Activated CD4-positive, alpha-beta T cell treated with anti-CD3 and anti-CD28 coated beads, Interleukin-2, amount 10 ng/mL, durations not matched to agents 24 days and 14 days (primary cell): ENCODE measurements around the gene SNAP47. TPM values are rescaled to one million over a fixed set of nuclear protein-coding genes. Genes with fewer than 3 reads are reported as not detected.

Experiments
- DNase-seq: peaks from one replicate; pipeline ENCODE4 v3.0.0; 2022
- H3K27ac Mint-ChIP-seq: one replicate; pipeline ENCODE4 v1.8.0; 2022; ENCODE audit warnings: mild to moderate bottlenecking, mixed read lengths
- H3K27me3 Mint-ChIP-seq: one replicate; pipeline ENCODE4 v1.8.0; 2022; ENCODE audit warnings: mixed read lengths
- H3K36me3 Mint-ChIP-seq: one replicate; pipeline ENCODE4 v1.8.0; 2022; ENCODE audit warnings: low read depth, mild to moderate bottlenecking, mixed read lengths
- H3K4me1 Mint-ChIP-seq: one replicate; pipeline ENCODE4 v1.8.0; 2021; ENCODE audit warnings: mixed read lengths
- H3K4me3 Mint-ChIP-seq: one replicate; pipeline ENCODE4 v1.8.0; 2022; ENCODE audit warnings: mild to moderate bottlenecking, moderate library complexity, mixed read lengths
- H3K9me3 Mint-ChIP-seq: one replicate; pipeline ENCODE4 v1.8.0; 2021; ENCODE audit warnings: mixed read lengths
- intact Hi-C: fragments of 100-400 bp; cut with micrococcal nuclease; formaldehyde crosslinking; loops from one replicate; pipeline ENCODE4 v1.15.1; 2023
- total RNA-seq: library from RNA; stranded (reverse); gene quantifications from 2 replicates; pipeline ENCODE4 v1.2.3, GENCODE V29; 2022

The SNAP47 gene
- total RNA-seq, 1 donor from 2014 or later: 30.9 TPM

DNA sequence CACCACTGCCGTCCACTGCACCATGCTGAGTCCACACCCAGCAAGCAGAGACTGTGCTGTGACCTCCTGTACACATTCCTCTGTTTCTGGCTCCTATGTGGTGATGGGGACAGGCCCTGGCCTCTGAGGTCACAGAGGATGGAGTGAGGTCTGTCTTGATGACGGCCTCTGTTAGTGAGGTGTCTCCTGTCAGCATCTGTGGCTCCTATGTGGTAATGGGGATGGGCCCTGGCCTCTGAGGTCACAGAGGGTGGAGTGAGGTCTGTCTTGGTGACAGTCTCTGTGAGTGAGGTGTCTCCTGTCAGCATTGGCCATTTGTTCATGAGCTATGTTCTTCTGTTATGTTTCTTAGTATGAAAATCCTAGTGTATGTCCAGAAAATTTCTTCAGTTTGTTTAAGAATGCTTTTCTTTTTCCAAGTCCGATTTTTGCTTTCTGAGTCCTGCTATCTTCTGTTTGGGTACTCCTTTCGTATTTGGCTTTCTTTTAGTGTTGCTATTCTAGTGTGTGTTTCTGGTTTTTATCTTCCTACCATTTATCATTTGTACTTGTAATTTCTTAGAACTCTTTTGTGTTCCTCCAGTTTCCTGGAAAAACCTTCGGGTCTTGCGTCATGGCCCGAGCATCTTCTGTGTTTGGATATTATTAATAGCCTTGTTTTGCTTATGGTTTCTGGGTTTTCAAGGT lies 13.4 kb downstream of the SNAP47 start:
- Mint-ChIP-seq H3K27ac (peak overlapping the region; percentile 78), H3K36me3 (peaks cover 14% of the 10 kb centered on the region), H3K27me3 (no peaks in the 10 kb centered on the region), H3K9me3 (no peaks in the 10 kb centered on the region), H3K4me1 (peaks cover 24% of the 10 kb centered on the region), H3K4me3 (peak overlapping the region; percentile 42)
- peak; percentile 75 for DNase-seq
- intact Hi-C loops: no loop called here

DNA sequence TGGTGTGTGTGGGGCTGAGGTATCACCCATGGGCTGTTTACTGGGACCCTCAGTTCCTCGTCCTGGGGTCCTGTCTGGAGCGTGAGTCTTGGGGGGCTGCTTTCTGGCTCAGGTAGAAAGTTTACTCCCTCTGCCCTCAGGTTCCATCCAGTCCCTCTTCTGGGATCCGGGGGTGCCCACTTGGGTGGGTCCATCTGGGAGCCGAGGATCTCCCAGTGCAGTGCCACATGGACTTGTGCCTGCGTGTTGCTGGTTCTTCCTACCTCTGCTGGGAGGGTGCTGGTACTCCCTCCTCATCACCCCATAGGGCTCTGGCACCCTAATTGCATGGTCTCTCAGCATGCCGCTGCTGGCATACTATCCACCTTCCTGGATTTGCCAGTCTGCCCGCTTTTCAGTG lies 14.0 kb downstream of the SNAP47 start:
- Mint-ChIP-seq H3K27me3 (no peaks in the 10 kb centered on the region), H3K9me3 (no peaks in the 10 kb centered on the region), H3K36me3 (peaks cover 14% of the 10 kb centered on the region), H3K4me3 (no peak overlapping the region), H3K27ac (peak overlapping the region; percentile 78), H3K4me1 (peaks cover 23% of the 10 kb centered on the region)
- DNase-seq: no peak
- intact Hi-C loops: no loop called here

- no peaks in the 10 kb centered on the region for H3K27me3 Mint-ChIP-seq
- H3K36me3 Mint-ChIP-seq: peaks cover 19% of the 10 kb centered on the region
- DNase-seq: no peak
- intact Hi-C loops: no loop called here
- H3K4me1 Mint-ChIP-seq: peaks cover 18% of the 10 kb centered on the region
- H3K9me3 Mint-ChIP-seq: no peaks in the 10 kb centered on the region
- no peak overlapping the region for H3K27ac Mint-ChIP-seq
- no peak overlapping the region for H3K4me3 Mint-ChIP-seq
Observed at GRCh38 chr1:227749916-227750710, 14.9 kb downstream of the SNAP47 start.

DNA sequence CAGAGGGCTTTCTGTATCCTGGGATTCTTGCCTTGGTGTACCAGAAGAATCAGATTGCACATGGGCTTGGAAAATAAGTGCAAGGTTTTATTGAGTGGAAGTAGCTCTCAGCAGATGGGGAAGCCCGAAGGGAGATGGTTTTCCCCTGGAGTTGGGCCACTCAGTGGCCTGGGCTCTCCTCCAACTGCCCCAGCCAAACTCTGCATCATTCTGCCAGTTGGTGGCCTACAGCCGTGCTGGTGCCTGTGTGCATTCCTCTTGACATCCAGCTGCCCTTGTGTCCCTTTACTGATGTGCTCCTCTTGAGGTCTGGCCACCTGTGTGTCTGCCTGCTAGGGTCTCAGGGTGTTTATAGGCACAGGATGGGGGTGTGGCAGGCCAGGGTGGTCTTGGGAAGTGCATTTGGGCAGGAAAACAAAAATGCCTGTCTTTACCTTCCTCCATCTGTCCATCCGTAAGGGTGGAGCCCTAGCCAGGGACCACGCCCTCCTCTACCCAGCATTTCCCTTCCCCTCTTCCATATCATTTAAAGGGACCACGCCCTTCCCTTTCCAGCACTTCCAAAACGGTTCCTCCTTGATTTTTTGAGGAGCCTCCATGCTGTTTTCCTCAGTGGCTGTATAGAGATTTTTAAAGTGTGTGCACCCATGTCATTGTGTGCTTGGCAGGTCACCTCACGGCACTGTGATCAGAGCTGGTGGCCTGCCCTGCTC lies 18.9 kb downstream of the SNAP47 start:
- intact Hi-C loops: no loop called here
- peaks cover 38% of the 10 kb centered on the region for H3K36me3 Mint-ChIP-seq
- H3K9me3 Mint-ChIP-seq: no peaks in the 10 kb centered on the region

DNA sequence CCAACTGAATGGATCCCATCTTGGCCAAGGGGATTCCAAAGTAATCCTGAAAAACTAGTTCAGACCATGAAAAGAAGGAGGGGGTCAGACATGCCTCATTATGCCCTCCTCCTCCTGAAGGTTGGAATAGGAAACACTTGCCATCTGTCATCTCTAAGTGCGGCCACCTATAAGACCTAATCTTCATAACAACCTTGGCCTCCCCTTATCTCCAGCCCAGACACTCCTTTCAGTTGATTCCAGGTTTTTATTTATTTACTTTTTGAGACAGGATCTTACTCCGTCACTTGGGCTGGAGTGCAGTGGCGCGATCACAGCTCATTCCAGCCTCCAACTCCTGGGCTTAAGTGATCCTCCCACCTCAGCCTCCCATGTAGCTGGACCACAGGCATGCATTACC lies 19.7 kb downstream of the SNAP47 start:
- no peak overlapping the region for H3K4me3 Mint-ChIP-seq
- H3K27ac Mint-ChIP-seq: no peak overlapping the region
- peaks cover 43% of the 10 kb centered on the region for H3K36me3 Mint-ChIP-seq
- DNase-seq: no peak
- no peaks in the 10 kb centered on the region for H3K27me3 Mint-ChIP-seq
- no peaks in the 10 kb centered on the region for H3K9me3 Mint-ChIP-seq
- intact Hi-C loops: no loop called here
- H3K4me1 Mint-ChIP-seq: peaks cover 26% of the 10 kb centered on the region

More for the DNA sequence above, 18.9 kb downstream of the SNAP47 start:
- Mint-ChIP-seq H3K27me3 (no peaks in the 10 kb centered on the region), H3K4me3 (no peak overlapping the region), H3K27ac (no peak overlapping the region), H3K4me1 (peaks cover 26% of the 10 kb centered on the region)
- no peak for DNase-seq

DNA sequence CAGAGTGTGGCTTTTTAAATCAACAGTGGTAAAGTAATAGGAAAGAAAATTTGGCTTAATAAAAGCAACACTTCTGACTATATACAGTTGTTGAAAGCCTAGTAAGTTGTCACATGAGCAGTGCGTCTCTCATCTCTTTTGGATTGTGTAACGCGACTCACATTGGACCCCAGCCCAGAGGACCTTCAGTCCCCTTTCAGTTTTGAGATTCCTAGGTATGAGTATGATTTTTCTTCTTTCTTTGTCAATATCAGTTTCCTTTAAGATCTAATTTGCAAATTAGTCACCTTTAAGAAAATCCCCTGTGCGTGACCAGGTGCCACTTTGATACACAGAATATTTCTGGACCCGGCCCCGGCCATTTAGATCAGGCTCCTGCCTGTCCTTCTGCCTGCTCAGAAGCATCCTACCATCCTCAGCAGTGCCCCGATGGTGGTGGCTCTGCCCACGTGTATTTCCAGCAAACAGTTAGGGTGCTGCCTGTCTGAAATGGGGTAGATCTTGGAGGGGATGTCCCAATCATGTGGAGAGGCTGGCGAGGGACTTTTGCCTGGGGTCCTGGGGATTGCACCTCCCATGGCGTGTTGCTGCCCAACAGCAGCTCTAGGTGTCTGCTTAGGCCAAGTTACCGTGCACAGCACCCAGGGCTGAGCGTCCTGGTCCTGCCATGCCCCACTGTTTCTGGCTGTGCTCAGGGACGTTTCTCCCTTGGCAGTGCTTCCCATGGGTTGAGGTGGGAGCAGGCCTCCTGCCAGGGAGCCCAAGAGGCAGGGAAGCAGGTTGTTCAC lies 21.1 kb downstream of the SNAP47 start:
- no peak overlapping the region for H3K27ac Mint-ChIP-seq
- H3K4me1 Mint-ChIP-seq: peaks cover 36% of the 10 kb centered on the region
- peaks cover 55% of the 10 kb centered on the region for H3K36me3 Mint-ChIP-seq
- no peak overlapping the region for H3K4me3 Mint-ChIP-seq
- H3K27me3 Mint-ChIP-seq: no peaks in the 10 kb centered on the region
- intact Hi-C loops: no loop called here
- DNase-seq: no peak
- no peaks in the 10 kb centered on the region for H3K9me3 Mint-ChIP-seq

GRCh38 chr1:227757781-227758180 lies 22.5 kb downstream of the SNAP47 start:
- no peak for DNase-seq
- Mint-ChIP-seq H3K27ac (no peak overlapping the region), H3K9me3 (no peaks in the 10 kb centered on the region), H3K27me3 (no peaks in the 10 kb centered on the region), H3K4me3 (no peak overlapping the region), H3K4me1 (peaks cover 47% of the 10 kb centered on the region), H3K36me3 (peaks cover 59% of the 10 kb centered on the region)
- intact Hi-C loops: no loop called here

DNA sequence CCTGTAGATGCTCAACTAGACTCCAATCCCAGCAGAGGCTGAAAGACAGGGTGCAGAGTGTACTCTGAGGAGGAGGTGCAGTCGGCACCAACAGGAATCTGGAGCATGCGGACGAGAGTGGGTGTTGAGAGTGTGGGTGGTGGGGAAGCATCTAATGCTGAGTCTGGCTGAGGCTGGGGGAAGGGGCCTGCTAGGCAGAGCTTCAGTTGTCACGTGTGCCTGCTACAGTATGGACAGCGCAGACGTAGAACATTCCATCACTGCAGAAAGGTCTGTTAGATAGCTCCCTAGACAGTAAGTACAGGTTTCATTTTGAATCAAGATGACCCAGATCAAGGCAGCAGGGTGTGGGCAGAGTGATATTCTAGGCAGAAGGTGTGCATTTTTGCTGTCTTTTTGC lies 23.1 kb downstream of the SNAP47 start:
- Mint-ChIP-seq H3K9me3 (no peaks in the 10 kb centered on the region), H3K4me1 (peaks cover 51% of the 10 kb centered on the region), H3K27ac (peak overlapping the region; percentile 29), H3K36me3 (peaks cover 59% of the 10 kb centered on the region), H3K27me3 (no peaks in the 10 kb centered on the region), H3K4me3 (peak overlapping the region; percentile 34)
- no peak for DNase-seq
- intact Hi-C loops: no loop called here

- DNase-seq: no peak
- H3K27ac Mint-ChIP-seq: peak overlapping the region; percentile 59
- peaks cover 62% of the 10 kb centered on the region for H3K36me3 Mint-ChIP-seq
- H3K4me3 Mint-ChIP-seq: no peak overlapping the region
- no peaks in the 10 kb centered on the region for H3K27me3 Mint-ChIP-seq
- intact Hi-C loops: loop anchor here (10.0 kb wide), 3 partner anchors 125 to 405 kb away; partner anchors contain the start of genes C1orf35, IBA57 and MRPL55
- H3K4me1 Mint-ChIP-seq: peaks cover 60% of the 10 kb centered on the region
- H3K9me3 Mint-ChIP-seq: no peaks in the 10 kb centered on the region
Observed at GRCh38 chr1:227759341-227760300, 24.4 kb downstream of the SNAP47 start.

GRCh38 chr1:227760377-227760776 lies 25.1 kb downstream of the SNAP47 start:
- intact Hi-C loops: loop anchor here (10.0 kb wide), 3 partner anchors 124 to 404 kb away; partner anchors contain the start of genes C1orf35, IBA57 and MRPL55
- H3K36me3 Mint-ChIP-seq: peaks cover 60% of the 10 kb centered on the region
- no peak overlapping the region for H3K4me3 Mint-ChIP-seq
- peaks cover 66% of the 10 kb centered on the region for H3K4me1 Mint-ChIP-seq
- no peak overlapping the region for H3K27ac Mint-ChIP-seq
- H3K9me3 Mint-ChIP-seq: no peaks in the 10 kb centered on the region
- no peak for DNase-seq
- H3K27me3 Mint-ChIP-seq: no peaks in the 10 kb centered on the region

GRCh38 chr1:227761621-227762230 lies 26.5 kb downstream of the SNAP47 start:
- intact Hi-C loops: loop anchor here (1.0 to 10.0 kb wide), 8 partner anchors 27 to 403 kb away; partner anchors contain the start of genes C1orf35, IBA57, JMJD4 and MRPL55
- Mint-ChIP-seq H3K27ac (peak overlapping the region; percentile 37), H3K36me3 (peaks cover 59% of the 10 kb centered on the region), H3K27me3 (no peaks in the 10 kb centered on the region), H3K4me3 (peak overlapping the region; percentile 62), H3K9me3 (no peaks in the 10 kb centered on the region), H3K4me1 (peaks cover 79% of the 10 kb centered on the region)
- no peak for DNase-seq
